HG02588 (cell line): ENCODE results near the gene FAM117B.
"Not testable (repeated sequence)": the region's sequence is repeated elsewhere in the genome, so short reads cannot be mapped to it uniquely, and the experiment has no call there.

Source experiments
- ATAC-seq: cut with Tn5 transposase; IDR thresholded peaks from one replicate; pipeline ENCODE4 v1.9.1; 2021; ENCODE audit warnings: mild to moderate bottlenecking, moderate library complexity; ENCODE audit not compliant: unreplicated experiment

Gene FAM117B

GRCh38 chr2:202807431-202808138 is 172.8 kb downstream of the FAM117B start:
- not testable (repeated sequence) for ATAC-seq

DNA sequence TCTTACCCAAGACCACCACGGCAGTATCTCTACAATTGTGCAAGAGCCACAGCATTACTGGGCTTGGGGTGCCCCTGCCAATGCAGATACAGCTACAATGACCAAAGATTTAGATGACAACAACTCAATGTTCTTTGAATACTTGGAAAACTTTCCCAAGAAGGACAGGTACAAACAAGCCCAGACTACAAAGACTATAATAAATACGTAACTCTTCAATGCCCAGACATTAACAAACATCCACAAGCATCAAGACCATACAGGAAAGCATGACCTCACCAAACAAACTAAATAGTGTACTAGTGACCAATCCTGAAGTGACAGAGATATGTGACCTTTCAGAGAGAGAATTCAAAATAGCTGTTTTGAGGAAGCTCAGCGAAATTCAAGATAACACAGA is 174.0 kb downstream of the FAM117B start:
- ATAC-seq, result no peak

DNA sequence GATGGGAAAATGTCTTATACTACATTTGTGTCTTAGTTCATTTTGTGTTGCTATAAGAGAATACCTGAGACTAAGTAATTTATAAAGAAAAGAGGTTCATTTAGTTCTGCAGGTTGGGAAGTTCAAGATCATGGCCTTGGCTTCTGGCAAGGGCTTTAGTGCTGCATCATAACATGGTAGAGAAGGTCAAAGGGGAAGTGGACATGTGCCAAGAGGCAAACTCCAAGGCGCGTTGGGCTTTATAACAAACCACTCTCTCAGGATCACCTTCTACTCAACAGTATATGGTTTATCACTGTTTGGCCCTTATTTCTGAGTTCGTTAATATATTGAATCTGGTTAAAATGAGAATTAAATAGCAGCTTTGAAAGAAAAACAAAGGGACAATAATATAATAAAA is 178.6 kb downstream of the FAM117B start:
- no peak for ATAC-seq

DNA sequence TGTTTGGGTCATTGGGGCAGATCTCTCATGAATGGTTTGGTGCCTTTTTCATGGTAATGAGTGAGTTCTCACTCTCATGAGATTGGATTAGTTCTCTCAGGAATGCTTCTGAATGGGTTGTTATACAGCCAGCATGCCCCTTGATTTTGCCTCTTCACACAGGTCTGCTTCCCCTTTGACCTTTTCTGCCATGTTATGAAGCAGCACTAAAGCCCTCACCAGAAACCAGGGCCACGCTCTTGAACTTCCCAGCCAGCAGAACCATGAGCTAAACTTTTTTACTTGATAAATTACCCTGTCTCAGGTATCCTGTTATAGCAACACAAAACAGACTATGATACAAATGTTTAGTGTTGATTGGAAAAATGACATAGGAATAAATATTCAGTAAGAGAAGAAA is 179.5 kb downstream of the FAM117B start:
- no peak for ATAC-seq

DNA sequence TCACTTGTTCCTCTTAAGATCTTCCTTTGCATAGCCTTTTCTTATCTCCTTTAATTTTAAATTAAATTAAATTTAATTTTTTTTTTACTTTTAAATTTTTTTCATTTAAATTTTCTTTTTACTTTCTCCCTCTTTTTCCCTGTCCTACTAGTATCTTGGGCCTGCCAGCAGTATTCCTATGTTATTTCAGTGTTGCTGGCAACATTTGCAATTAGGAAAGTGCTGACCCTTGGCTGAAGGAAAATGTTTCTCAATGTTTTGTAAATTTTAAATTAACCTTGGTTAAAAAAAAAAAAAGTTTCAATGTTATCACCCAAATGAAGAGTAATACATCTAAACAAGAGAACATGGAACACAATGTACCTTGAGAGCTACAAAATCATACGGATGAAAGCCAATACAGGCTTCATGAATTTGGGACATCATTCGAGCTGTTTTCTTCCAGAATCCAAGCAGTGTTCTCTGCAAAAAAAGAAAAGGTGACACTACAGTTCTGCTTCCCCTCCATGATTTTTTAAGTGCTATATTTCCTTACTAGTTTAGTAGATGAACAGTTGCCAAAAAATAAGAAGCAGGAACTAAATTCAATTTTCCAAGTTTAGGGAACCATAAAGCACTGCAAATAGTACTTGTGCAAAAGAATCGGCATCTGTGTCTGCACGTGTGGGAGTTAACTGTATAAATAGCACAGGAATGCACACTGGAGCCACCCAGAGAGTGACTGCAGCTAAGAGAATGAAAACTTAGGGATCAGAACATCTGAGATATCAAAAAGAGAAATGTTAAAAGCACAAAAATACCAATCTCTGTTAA is 181.0 kb downstream of the FAM117B start:
- ATAC-seq, result no peak

DNA sequence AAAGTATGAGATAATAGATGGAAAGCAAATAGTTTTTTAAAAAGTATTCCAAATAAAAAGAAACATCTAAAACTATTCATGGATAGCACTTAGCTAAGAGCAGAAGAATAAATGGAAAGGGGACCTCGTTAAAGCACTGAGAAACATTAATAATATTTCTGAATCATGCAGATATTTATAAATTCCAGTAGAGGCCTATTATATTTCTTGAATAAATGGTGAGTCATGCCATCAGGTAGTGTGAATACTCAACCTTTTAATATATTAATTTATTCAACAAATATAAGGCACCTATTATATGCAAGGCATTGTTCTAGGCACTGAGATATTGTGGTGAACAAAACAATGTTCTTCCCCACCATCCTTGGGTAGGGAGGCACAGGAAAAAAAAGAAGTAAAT is 183.0 kb downstream of the FAM117B start:
- no peak for ATAC-seq

GRCh38 chr2:202818321-202818720 is 183.6 kb downstream of the FAM117B start:
- ATAC-seq, result no peak
